ENCODE results near the gene TRAPPC6A. TPM values are rescaled to one million over a fixed set of nuclear protein-coding genes. Genes with fewer than 3 reads are reported as not detected.
A peak's percentile ranks its signal among the peaks of the same experiment; 100 is the strongest.

TRAPPC6A gene
- total RNA-seq, 1 experiment from 2014 or later: 18.3 TPM

DNA sequence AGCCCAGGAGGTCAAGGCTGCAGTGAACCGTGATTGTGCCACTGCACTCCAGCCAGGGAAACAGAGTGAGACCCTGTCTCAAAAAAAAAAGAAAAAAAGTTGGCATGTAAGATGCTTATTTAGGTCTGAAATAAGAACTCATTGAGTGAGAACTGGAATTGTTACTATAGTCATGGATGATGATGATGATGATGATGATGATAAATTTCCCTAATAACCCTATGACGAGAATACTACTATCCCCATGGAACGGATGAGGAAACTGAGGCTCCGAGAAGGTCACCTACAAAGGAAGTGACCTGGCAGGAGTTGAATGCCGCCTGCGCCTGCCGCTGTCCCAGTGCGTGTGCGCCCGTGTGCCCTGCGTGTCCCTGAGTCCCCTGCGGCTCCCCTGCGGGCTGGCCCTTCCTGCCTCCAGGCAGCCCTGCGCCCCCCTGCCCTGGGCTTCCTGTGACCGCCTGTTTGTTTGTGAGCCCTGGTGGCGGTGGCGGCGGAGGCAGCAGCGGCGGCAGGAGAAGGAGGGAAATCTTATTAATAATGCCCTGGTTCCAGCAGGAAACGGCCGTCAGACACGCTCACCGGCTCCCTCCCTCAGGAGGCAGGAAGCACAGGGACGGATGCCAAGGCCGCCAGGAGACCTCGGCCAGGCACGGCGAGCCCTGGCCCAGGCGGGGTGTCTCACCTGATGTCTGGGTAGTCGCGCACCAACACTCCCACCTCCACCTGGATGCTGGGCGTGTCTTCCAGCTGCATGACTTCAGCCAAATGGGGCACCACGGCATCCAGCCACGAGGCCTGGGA lies 37.6 kb upstream of the TRAPPC6A start:
- H3K9me3 ChIP-seq (ENCODE audit: low read length): no peaks in the 10 kb centered on the region
- H4K20me1 ChIP-seq (ENCODE audit: low read length): no peaks in the 10 kb centered on the region
- CTCF ChIA-PET: no interaction called here
- no peaks in the 10 kb centered on the region for H3F3A ChIP-seq (ENCODE audit: low read length, unreplicated experiment)
- H3K4me3 ChIP-seq (ENCODE audit: low read length): peak overlapping the region; percentile 65
- no peaks in the 10 kb centered on the region for H3K36me3 ChIP-seq (ENCODE audit: low read depth, low read length)
- intact Hi-C loops (cut with micrococcal nuclease): no loop called here
- no peaks in the 10 kb centered on the region for H3K4me1 ChIP-seq (ENCODE audit: insufficient read depth, low read length)
- H3K27ac ChIP-seq (ENCODE audit: low read length): no peak overlapping the region
- POLR2A ChIA-PET (ENCODE audit: unreplicated experiment): no interaction called here
- peak overlapping the region; percentile 83 for H2AFZ ChIP-seq (ENCODE audit: low read length)
- peak overlapping the region; percentile 92 for H3K4me2 ChIP-seq (ENCODE audit: low read length)
- H3K27me3 ChIP-seq (ENCODE audit: low read length): 0 out of 2 replicates have a peak, but pooled peaks cover 12% of the 10 kb centered on the region
- no peaks in the 10 kb centered on the region for H3K9me2 ChIP-seq (replicated peaks; ENCODE audit: low read length)
- no TSS peak for BruUV-seq (replicated peaks)
- no peak overlapping the region for H3K9ac ChIP-seq (ENCODE audit: low read length)
- DNase-seq (peak; percentile 47), ATAC-seq (peak; percentile 65)
- H3K79me2 ChIP-seq (ENCODE audit: low read length): no peaks in the 10 kb centered on the region
- TF ChIP-seq EZH2 (IDR thresholded peaks at IDR 0.05; ENCODE audit: low read length, unreplicated experiment) (no peak), EZH2phosphoT487 (IDR thresholded peaks at IDR 0.05; ENCODE audit: borderline replicate concordance, low read length) (no peak)
- TF ChIP-seq, protein P1, sequence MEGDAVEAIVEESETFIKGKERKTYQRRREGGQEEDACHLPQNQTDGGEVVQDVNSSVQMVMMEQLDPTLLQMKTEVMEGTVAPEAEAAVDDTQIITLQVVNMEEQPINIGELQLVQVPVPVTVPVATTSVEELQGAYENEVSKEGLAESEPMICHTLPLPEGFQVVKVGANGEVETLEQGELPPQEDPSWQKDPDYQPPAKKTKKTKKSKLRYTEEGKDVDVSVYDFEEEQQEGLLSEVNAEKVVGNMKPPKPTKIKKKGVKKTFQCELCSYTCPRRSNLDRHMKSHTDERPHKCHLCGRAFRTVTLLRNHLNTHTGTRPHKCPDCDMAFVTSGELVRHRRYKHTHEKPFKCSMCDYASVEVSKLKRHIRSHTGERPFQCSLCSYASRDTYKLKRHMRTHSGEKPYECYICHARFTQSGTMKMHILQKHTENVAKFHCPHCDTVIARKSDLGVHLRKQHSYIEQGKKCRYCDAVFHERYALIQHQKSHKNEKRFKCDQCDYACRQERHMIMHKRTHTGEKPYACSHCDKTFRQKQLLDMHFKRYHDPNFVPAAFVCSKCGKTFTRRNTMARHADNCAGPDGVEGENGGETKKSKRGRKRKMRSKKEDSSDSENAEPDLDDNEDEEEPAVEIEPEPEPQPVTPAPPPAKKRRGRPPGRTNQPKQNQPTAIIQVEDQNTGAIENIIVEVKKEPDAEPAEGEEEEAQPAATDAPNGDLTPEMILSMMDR (conservative IDR thresholded peaks at IDR 0.05; ENCODE audit: low read depth, low read length): no peak

DNA sequence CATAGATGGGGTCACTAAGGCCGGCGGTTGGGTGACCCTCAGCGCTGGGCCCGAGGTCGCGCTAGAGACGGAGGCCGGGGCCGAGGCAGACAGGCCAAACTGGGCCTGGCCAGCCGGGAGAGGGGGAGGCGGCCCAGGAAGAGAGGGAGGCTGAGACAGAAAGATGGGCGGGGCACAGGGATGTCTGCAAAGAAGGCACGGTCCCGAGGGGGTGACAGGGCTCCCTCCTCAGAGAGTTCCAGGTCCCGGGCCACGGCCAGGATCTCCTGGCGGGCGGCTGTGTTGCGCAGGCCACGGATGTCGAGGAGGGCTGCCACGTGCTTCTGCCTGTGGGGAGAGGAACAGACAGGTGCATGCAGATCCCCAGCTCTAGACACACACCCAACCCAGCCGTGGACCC lies 35.0 kb upstream of the TRAPPC6A start:
- Histone ChIP-seq H3K36me3 (ENCODE audit: low read depth, low read length) (no peaks in the 10 kb centered on the region), H3K4me2 (ENCODE audit: low read length) (no peak overlapping the region), H3K27ac (ENCODE audit: low read length) (no peak overlapping the region), H2AFZ (ENCODE audit: low read length) (no peak overlapping the region), H3F3A (ENCODE audit: low read length, unreplicated experiment) (no peaks in the 10 kb centered on the region), H4K20me1 (ENCODE audit: low read length) (no peaks in the 10 kb centered on the region), H3K79me2 (ENCODE audit: low read length) (no peaks in the 10 kb centered on the region), H3K9ac (ENCODE audit: low read length) (no peak overlapping the region), H3K4me3 (ENCODE audit: low read length) (no peak overlapping the region), H3K9me2 (replicated peaks; ENCODE audit: low read length) (no peaks in the 10 kb centered on the region), H3K27me3 (ENCODE audit: low read length) (0 out of 2 replicates have a peak, but pooled peaks cover 12% of the 10 kb centered on the region), H3K9me3 (ENCODE audit: low read length) (no peaks in the 10 kb centered on the region), H3K4me1 (ENCODE audit: insufficient read depth, low read length) (no peaks in the 10 kb centered on the region)
- POLR2A ChIA-PET (ENCODE audit: unreplicated experiment): no interaction called here
- ATAC-seq: no peak
- no TSS peak for BruUV-seq (replicated peaks)
- intact Hi-C loops (cut with micrococcal nuclease): no loop called here
- TF ChIP-seq EZH2phosphoT487 (IDR thresholded peaks at IDR 0.05; ENCODE audit: borderline replicate concordance, low read length): no peak
- no peak for TF ChIP-seq EZH2 (IDR thresholded peaks at IDR 0.05; ENCODE audit: low read length, unreplicated experiment)
- TF ChIP-seq, protein P1 (conservative IDR thresholded peaks at IDR 0.05; ENCODE audit: low read depth, low read length): no peak
- DNase-seq: no peak
- CTCF ChIA-PET: no interaction called here

DNA sequence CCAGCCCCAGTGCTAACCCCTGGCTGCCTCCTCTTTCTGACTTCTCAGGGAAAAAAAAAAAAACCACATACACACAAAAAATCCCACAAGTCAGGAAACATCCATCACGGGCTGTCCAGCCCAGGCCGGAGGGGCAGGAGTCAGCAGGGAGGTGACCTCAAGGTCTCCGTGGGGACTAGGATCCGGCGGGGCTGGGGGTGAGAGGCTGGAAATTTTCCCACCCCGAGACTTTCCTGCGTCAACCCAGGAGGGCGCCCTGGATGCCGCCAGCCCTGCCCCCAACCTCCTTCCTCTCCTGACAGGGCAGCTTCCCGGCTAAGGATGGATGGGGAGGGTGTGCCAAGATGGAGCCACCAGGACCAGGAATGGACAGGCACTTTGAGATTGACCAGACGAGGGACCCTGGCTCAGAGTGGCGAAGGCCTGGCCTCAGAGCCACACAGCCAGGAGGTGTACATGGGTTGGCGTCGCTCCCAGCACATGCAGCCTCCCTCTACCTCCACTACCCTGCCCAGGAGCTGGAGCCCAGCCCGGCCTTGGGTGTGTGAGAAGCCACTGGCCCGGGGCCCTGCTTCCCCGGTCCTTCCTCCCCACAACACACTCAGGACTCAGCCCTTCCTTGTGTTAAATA lies 33.8 kb upstream of the TRAPPC6A start:
- BruUV-seq (replicated peaks): no TSS peak
- no peaks in the 10 kb centered on the region for H3K4me1 ChIP-seq (ENCODE audit: insufficient read depth, low read length)
- TF ChIP-seq EZH2 (IDR thresholded peaks at IDR 0.05; ENCODE audit: low read length, unreplicated experiment): no peak
- TF ChIP-seq EZH2phosphoT487 (IDR thresholded peaks at IDR 0.05; ENCODE audit: borderline replicate concordance, low read length): no peak
- H3K79me2 ChIP-seq (ENCODE audit: low read length): no peaks in the 10 kb centered on the region
- no peaks in the 10 kb centered on the region for H3F3A ChIP-seq (ENCODE audit: low read length, unreplicated experiment)
- ATAC-seq: no peak
- DNase-seq: no peak
- no peak overlapping the region for H3K9ac ChIP-seq (ENCODE audit: low read length)
- ChIA-PET POLR2A (ENCODE audit: unreplicated experiment) (no interaction called here), CTCF (no interaction called here)
- H2AFZ ChIP-seq (ENCODE audit: low read length): no peak overlapping the region
- no peaks in the 10 kb centered on the region for H3K36me3 ChIP-seq (ENCODE audit: low read depth, low read length)
- H4K20me1 ChIP-seq (ENCODE audit: low read length): no peaks in the 10 kb centered on the region
- no peak overlapping the region for H3K27ac ChIP-seq (ENCODE audit: low read length)
- H3K9me2 ChIP-seq (replicated peaks; ENCODE audit: low read length): no peaks in the 10 kb centered on the region
- no peak overlapping the region for H3K4me3 ChIP-seq (ENCODE audit: low read length)
- no peak overlapping the region for H3K4me2 ChIP-seq (ENCODE audit: low read length)
- intact Hi-C loops (cut with micrococcal nuclease): no loop called here
- no peaks in the 10 kb centered on the region for H3K9me3 ChIP-seq (ENCODE audit: low read length)
- H3K27me3 ChIP-seq (ENCODE audit: low read length): 0 out of 2 replicates have a peak, but pooled peaks cover 3% of the 10 kb centered on the region
